HAP-1 (cell line): ENCODE results near the gene SYNGR3.

Experiments used
- DNase-seq, 2 experiments: peaks; one replicate each; pipeline ENCODE4 v3.0.0-alpha.2; 2016 to 2020; ENCODE audit warnings: low spot score in 2 of 2
- H3K27me3 ChIP-seq: fragments of 250-450 bp; sonication (Bioruptor Pico); 2 replicates; pipeline ENCODE4 v1.5.1; 2020; ENCODE audit warnings: low read depth, mild to moderate bottlenecking, moderate library complexity
- H3K36me3 ChIP-seq: fragments of 250-450 bp; sonication (Bioruptor Pico); replicated peaks from 2 replicates; pipeline ENCODE4 v1.5.1; 2020; ENCODE audit warnings: mild to moderate bottlenecking
- H3K4me1 ChIP-seq: fragments of 250-450 bp; sonication (Bioruptor Pico); 2 replicates; pipeline ENCODE4 v1.5.1; 2020; ENCODE audit warnings: mild to moderate bottlenecking
- H3K4me3 ChIP-seq: fragments of 250-450 bp; sonication (Bioruptor Pico); 2 replicates; pipeline ENCODE4 v1.5.1; 2020; ENCODE audit warnings: mild to moderate bottlenecking, moderate library complexity
- H3K9me3 ChIP-seq: fragments of 250-450 bp; sonication (Bioruptor Pico); 2 replicates; pipeline ENCODE4 v1.5.1; 2020; ENCODE audit warnings: mild to moderate bottlenecking, moderate library complexity
- in situ Hi-C: fragments of 300-500 bp; cut with MboI; formaldehyde crosslinking; loops from 3 replicates; pipeline ENCODE4 v1.14.3; 2020; ENCODE audit warnings: low sequenced_read_pairs, inconsistent platforms, mixed read lengths

SYNGR3 gene

GRCh38 chr16:1976951-1977874 lies 12.6 kb upstream of the SYNGR3 start:
- Histone ChIP-seq H3K9me3 (no peaks in the 10 kb centered on the region), H3K4me3 (no peak overlapping the region), H3K36me3 (peaks cover 45% of the 10 kb centered on the region), H3K27me3 (peaks cover 12% of the 10 kb centered on the region), H3K4me1 (no peaks in the 10 kb centered on the region; the same call in 1 of the 2 replicates)
- DNase-seq = no peak
- in situ Hi-C loops = loop anchor here (25.0 kb wide), 1 partner anchor 535 kb away; the partner anchor contains the start of genes AMDHD2 and ATP6V0C

GRCh38 chr16:1977875-1978268 lies 11.9 kb upstream of the SYNGR3 start:
- Histone ChIP-seq H3K9me3 (no peaks in the 10 kb centered on the region), H3K4me3 (no peak overlapping the region), H3K27me3 (peaks cover 12% of the 10 kb centered on the region), H3K4me1 (no peaks in the 10 kb centered on the region; the same call in 1 of the 2 replicates), H3K36me3 (peaks cover 44% of the 10 kb centered on the region)
- in situ Hi-C loops = loop anchor here (25.0 kb wide), 1 partner anchor 534 kb away; the partner anchor contains the start of genes AMDHD2 and ATP6V0C
- no peak for DNase-seq

- Histone ChIP-seq H3K27me3 (peaks cover 12% of the 10 kb centered on the region), H3K9me3 (no peaks in the 10 kb centered on the region), H3K36me3 (peaks cover 44% of the 10 kb centered on the region), H3K4me3 (no peak overlapping the region), H3K4me1 (no peaks in the 10 kb centered on the region; the same call in 1 of the 2 replicates)
- DNase-seq = no peak
- in situ Hi-C loops = loop anchor here (25.0 kb wide), 1 partner anchor 534 kb away; the partner anchor contains the start of genes AMDHD2 and ATP6V0C
These were observed 11.2 kb upstream of the SYNGR3 start for GRCh38 chr16:1978476-1979120.

DNA sequence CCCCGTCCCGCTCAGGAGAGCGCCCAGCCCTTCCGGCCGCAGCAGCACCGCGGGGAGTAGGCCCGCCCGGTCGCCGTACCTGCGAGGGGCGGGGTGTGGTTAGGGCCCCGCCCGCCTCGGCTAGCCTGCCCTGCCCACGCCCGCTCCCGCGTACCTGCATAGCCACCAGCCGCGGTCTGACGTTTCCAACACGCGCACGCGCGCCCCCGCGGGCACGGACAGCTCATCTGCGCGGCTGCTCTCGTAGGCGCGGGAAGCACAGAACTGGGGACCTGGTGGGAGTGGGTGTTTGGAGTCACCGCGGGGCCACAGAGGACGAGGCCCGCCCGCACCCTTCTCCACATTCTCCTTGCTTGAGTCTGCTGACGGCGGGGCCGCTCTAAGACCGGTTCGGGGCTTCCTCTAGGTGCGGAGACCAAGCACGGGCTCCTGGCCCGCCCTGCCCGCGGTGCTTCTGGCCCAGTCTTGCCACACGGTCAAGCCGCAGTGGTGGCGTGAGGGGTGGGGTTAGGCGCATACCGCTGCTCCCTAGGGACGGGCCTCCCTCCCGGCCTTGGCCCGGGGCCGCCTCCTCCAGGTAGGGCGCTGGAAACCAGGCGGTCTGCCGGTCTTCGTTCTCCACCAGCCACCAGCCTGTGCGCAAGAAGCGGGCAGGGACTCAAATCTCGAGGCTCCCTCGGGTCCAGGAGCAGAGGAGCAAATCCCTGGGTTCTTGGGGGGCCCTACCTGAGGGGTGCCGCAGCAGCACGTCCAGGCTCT lies 10.3 kb upstream of the SYNGR3 start:
- Histone ChIP-seq H3K9me3 (no peaks in the 10 kb centered on the region), H3K27me3 (peaks cover 12% of the 10 kb centered on the region), H3K4me3 (no peak overlapping the region), H3K4me1 (no peaks in the 10 kb centered on the region; the same call in 1 of the 2 replicates), H3K36me3 (peaks cover 42% of the 10 kb centered on the region)
- in situ Hi-C loops = loop anchor here (25.0 kb wide), 1 partner anchor 533 kb away; the partner anchor contains the start of genes AMDHD2 and ATP6V0C
- DNase-seq = no peak

GRCh38 chr16:1980030-1980769 lies 9.6 kb upstream of the SYNGR3 start:
- no peak for DNase-seq
- no peak overlapping the region for H3K4me3 ChIP-seq
- H3K9me3 ChIP-seq = no peaks in the 10 kb centered on the region
- peaks cover 4% of the 10 kb centered on the region for H3K4me1 ChIP-seq
- in situ Hi-C loops = loop anchor here (25.0 kb wide), 1 partner anchor 532 kb away; the partner anchor contains the start of genes AMDHD2 and ATP6V0C
- H3K27me3 ChIP-seq = peaks cover 12% of the 10 kb centered on the region
- H3K36me3 ChIP-seq = peaks cover 34% of the 10 kb centered on the region

- peaks cover 6% of the 10 kb centered on the region for H3K4me1 ChIP-seq
- in situ Hi-C loops = loop anchor here (25.0 kb wide), 1 partner anchor 532 kb away; the partner anchor contains the start of genes AMDHD2 and ATP6V0C
- H3K4me3 ChIP-seq = no peak overlapping the region
- peaks cover 12% of the 10 kb centered on the region for H3K27me3 ChIP-seq
- no peaks in the 10 kb centered on the region for H3K9me3 ChIP-seq
- no peak for DNase-seq
- H3K36me3 ChIP-seq = peaks cover 33% of the 10 kb centered on the region
These were observed 9.0 kb upstream of the SYNGR3 start for GRCh38 chr16:1980770-1981087.

GRCh38 chr16:1981398-1981836 lies 8.4 kb upstream of the SYNGR3 start, which contains the start of gene NOXO1:
NOXO1 (minus strand) TSS chr16:1981469; CDS start chr16:1981179, 290 bp downstream.
- peaks cover 6% of the 10 kb centered on the region for H3K4me1 ChIP-seq
- no peaks in the 10 kb centered on the region for H3K9me3 ChIP-seq
- peaks cover 33% of the 10 kb centered on the region for H3K36me3 ChIP-seq
- H3K27me3 ChIP-seq = peaks cover 12% of the 10 kb centered on the region
- in situ Hi-C loops = loop anchor here (25.0 kb wide), 1 partner anchor 531 kb away; the partner anchor contains the start of genes AMDHD2 and ATP6V0C
- DNase-seq = no peak
- H3K4me3 ChIP-seq = no peak within 1 kb of the TSS

- H3K27me3 ChIP-seq = peaks cover 12% of the 10 kb centered on the region
- no peaks in the 10 kb centered on the region for H3K9me3 ChIP-seq
- in situ Hi-C loops = loop anchor here (25.0 kb wide), 1 partner anchor 530 kb away; the partner anchor contains the start of genes AMDHD2 and ATP6V0C
- peaks cover 31% of the 10 kb centered on the region for H3K36me3 ChIP-seq
- no peak for DNase-seq
- no peak overlapping the region for H3K4me3 ChIP-seq
- H3K4me1 ChIP-seq = peaks cover 6% of the 10 kb centered on the region
These were observed 7.7 kb upstream of the SYNGR3 start for GRCh38 chr16:1982013-1982433.

- DNase-seq = no peak
- H3K4me1 ChIP-seq = peaks cover 6% of the 10 kb centered on the region
- peaks cover 12% of the 10 kb centered on the region for H3K27me3 ChIP-seq
- H3K9me3 ChIP-seq = no peaks in the 10 kb centered on the region
- H3K36me3 ChIP-seq = peaks cover 24% of the 10 kb centered on the region
- peak overlapping the region; percentile 72 for H3K4me3 ChIP-seq
- in situ Hi-C loops = loop anchor here (25.0 kb wide), 1 partner anchor 529 kb away; the partner anchor contains the start of genes AMDHD2 and ATP6V0C
These were observed 6.7 kb upstream of the SYNGR3 start for GRCh38 chr16:1982991-1983543.

DNA sequence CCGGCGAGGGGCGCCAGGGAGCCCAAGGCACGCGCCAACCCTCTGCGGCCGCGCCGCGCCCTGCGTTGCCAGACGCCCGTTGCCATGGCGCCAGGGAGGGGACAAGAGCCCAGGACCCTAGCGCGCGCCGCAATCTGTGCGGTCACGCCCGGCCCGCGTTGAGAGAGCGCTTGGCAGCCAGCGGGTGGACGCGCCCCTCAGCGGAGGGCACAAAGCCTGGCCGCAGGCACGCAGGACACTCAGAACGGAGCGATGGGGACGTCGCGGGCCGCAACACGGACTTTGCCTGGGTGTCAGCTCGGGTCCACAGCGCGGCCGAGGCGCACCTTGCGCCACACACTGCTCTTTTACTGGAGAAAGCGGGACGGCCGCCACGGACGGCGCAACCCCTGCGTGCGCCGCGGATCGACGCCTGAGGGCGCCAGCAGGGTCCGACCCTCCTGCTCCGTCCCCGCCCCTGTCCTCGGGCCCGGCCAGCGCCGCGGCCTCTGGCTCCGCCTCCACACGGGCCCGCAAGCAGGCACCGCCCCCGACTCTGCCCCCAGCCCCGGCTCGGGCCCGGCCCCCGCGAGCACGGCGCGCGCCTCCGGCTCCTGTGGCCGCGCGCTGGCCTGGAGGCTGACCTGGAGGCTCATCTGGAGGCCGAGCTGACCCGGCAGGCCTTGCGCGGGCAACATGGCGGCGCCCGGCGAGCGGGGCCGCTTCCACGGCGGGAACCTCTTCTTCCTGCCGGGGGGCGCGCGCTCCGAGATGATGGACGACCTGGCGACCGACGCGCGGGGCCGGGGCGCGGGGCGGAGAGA lies 6.0 kb upstream of the SYNGR3 start, which contains the start of gene GFER:
Gene GFER (plus strand): TSS at position 650 of the 803 bp plus-strand sequence. CDS start 26 bp downstream, at position 676.
- Histone ChIP-seq H3K27me3 (peaks cover 12% of the 10 kb centered on the region), H3K36me3 (peaks cover 17% of the 10 kb centered on the region), H3K4me1 (peaks cover 6% of the 10 kb centered on the region), H3K4me3 (peak within 1 kb of the TSS; percentile 72), H3K9me3 (no peaks in the 10 kb centered on the region)
- peak; percentile 86 to 94 for DNase-seq
- in situ Hi-C loops = loop anchor here (25.0 kb wide), 1 partner anchor 529 kb away; the partner anchor contains the start of genes AMDHD2 and ATP6V0C
